Astrocyte (in vitro differentiated cells and primary cell): ENCODE measurements around the gene PLEKHG4B. TPM values are rescaled to one million over a fixed set of nuclear protein-coding genes. Genes with fewer than 3 reads are reported as not detected.
"Not testable (repeated sequence)": the region's sequence is repeated elsewhere in the genome, so short reads cannot be mapped to it uniquely, and the experiment has no call there.

Source experiments
- DNase-seq: peaks from one replicate; pipeline ENCODE4 v3.0.0-alpha.2; 2010; ENCODE audit warnings: low read depth
- FAIRE-seq: peaks from 2 replicates; lab custom pipeline; 2011; peaks lifted over from hg19 to GRCh38; lab: Jason Lieb, UNC
- H2AFZ ChIP-seq: 2 replicates; pipeline ENCODE4 v1.6.0; 2012; ENCODE audit warnings: low read depth, low read length, inconsistent platforms
- H3K27ac ChIP-seq: 2 replicates; pipeline ENCODE4 v1.5.1; 2011; ENCODE audit warnings: low read depth, low read length, inconsistent platforms
- H3K27me3 ChIP-seq: 2 replicates; pipeline ENCODE4 v1.6.0; 2011; ENCODE audit warnings: low read length, inconsistent platforms; ENCODE audit not compliant: insufficient read depth
- H3K36me3 ChIP-seq: 2 replicates; pipeline ENCODE4 v1.5.1; 2011; ENCODE audit warnings: low read length, inconsistent platforms; ENCODE audit not compliant: insufficient read depth
- H3K4me1 ChIP-seq: 2 replicates; pipeline ENCODE4 v1.5.1; 2011; ENCODE audit warnings: low read length, inconsistent platforms; ENCODE audit not compliant: insufficient read depth
- H3K4me2 ChIP-seq: 2 replicates; pipeline ENCODE4 v1.6.0; 2012; ENCODE audit warnings: low read length, inconsistent platforms
- H3K4me3 ChIP-seq: 2 replicates; pipeline ENCODE4 v1.5.1; 2011; ENCODE audit warnings: low read depth, mild to moderate bottlenecking, low read length, inconsistent platforms; ENCODE audit not compliant: insufficient read depth
- H3K79me2 ChIP-seq: 2 replicates; pipeline ENCODE4 v1.6.0; 2012; ENCODE audit warnings: mild to moderate bottlenecking, low read length, inconsistent platforms; ENCODE audit not compliant: insufficient read depth
- H3K9ac ChIP-seq: 2 replicates; pipeline ENCODE4 v1.6.0; 2012; ENCODE audit warnings: mild to moderate bottlenecking, low read length, inconsistent platforms
- H3K9me3 ChIP-seq: 2 replicates; pipeline ENCODE4 v1.5.1; 2012; ENCODE audit warnings: low read depth, mild to moderate bottlenecking, low read length, inconsistent platforms; ENCODE audit not compliant: insufficient read depth
- H4K20me1 ChIP-seq: 2 replicates; pipeline ENCODE4 v1.6.0; 2012; ENCODE audit warnings: low read length, inconsistent platforms; ENCODE audit not compliant: insufficient read depth
- H3K27ac Mint-ChIP-seq: one replicate; pipeline ENCODE4 v1.8.0; 2021; ENCODE audit warnings: mild to moderate bottlenecking, mixed read lengths; ENCODE audit not compliant: unreplicated experiment
- H3K27me3 Mint-ChIP-seq: one replicate; pipeline ENCODE4 v1.8.0; 2021; ENCODE audit warnings: low read depth, mixed read lengths; ENCODE audit not compliant: unreplicated experiment
- H3K36me3 Mint-ChIP-seq: one replicate; pipeline ENCODE4 v1.8.0; 2021; ENCODE audit warnings: low read depth, mixed read lengths; ENCODE audit not compliant: unreplicated experiment
- H3K4me1 Mint-ChIP-seq: one replicate; pipeline ENCODE4 v1.8.0; 2021; ENCODE audit warnings: low read depth, mixed read lengths; ENCODE audit not compliant: unreplicated experiment
- H3K4me3 Mint-ChIP-seq: one replicate; pipeline ENCODE4 v1.8.0; 2021; ENCODE audit warnings: mild to moderate bottlenecking, moderate library complexity, mixed read lengths; ENCODE audit not compliant: unreplicated experiment
- H3K9me3 Mint-ChIP-seq: one replicate; pipeline ENCODE4 v1.8.0; 2021; ENCODE audit warnings: mild to moderate bottlenecking, mixed read lengths; ENCODE audit not compliant: unreplicated experiment
- CTCF ChIP-seq: IDR thresholded peaks from 2 replicates; pipeline ENCODE4 v1.5.1; 2011; ENCODE audit warnings: low read depth, mild to moderate bottlenecking, inconsistent platforms, low read length, moderate library complexity; ENCODE audit not compliant: insufficient read depth
- EZH2 ChIP-seq: IDR thresholded peaks from 2 replicates; pipeline ENCODE4 v1.6.1; 2012; ENCODE audit warnings: mild to moderate bottlenecking, low read length, inconsistent platforms; ENCODE audit not compliant: insufficient read depth
- total RNA-seq: library from RNA; stranded (reverse); gene quantifications from 2 replicates; pipeline ENCODE4 v1.2.1, GENCODE V29; 2021

The PLEKHG4B gene
- total RNA-seq, 1 donor from 2014 or later = 8.1 TPM

DNA sequence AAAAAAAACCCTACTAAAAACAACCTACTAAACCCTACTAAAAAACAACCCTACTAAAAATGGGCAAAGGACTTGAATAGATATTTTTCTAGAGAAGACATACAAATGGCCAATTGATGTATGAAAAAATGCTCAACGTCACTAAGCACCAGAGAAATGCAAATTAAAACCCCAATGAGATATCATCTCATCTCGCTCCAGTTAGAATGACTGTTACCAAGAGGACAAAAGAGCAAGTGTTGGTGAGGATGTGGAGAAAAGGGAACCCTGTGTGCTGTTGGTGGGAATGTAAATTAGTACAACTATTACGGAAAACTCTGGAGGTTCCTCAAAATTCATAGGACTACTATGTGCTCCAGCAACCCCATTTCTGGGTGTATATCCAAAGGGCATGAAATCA, 136.9 kb downstream of the PLEKHG4B start:
- no peak overlapping the region for H3K4me3 Mint-ChIP-seq
- no peaks in the 10 kb centered on the region for H3K4me1 ChIP-seq
- no peaks in the 10 kb centered on the region for H3K9me3 Mint-ChIP-seq
- H3K79me2 ChIP-seq = peaks cover 21% of the 10 kb centered on the region
- no peak for DNase-seq
- H3K27ac Mint-ChIP-seq = no peak overlapping the region
- no peak overlapping the region for H2AFZ ChIP-seq
- no peak for TF ChIP-seq EZH2
- TF ChIP-seq CTCF = no peak
- no peak overlapping the region for H3K4me3 ChIP-seq
- FAIRE-seq = no peak
- H3K9ac ChIP-seq = no peak overlapping the region
- peaks cover 34% of the 10 kb centered on the region for H3K36me3 ChIP-seq
- no peaks in the 10 kb centered on the region for H3K4me1 Mint-ChIP-seq
- no peaks in the 10 kb centered on the region for H3K27me3 ChIP-seq
- H3K9me3 ChIP-seq = no peaks in the 10 kb centered on the region
- peaks cover 21% of the 10 kb centered on the region for H4K20me1 ChIP-seq
- no peaks in the 10 kb centered on the region for H3K27me3 Mint-ChIP-seq
- H3K4me2 ChIP-seq = no peak overlapping the region
- H3K36me3 Mint-ChIP-seq = peaks cover 25% of the 10 kb centered on the region
- H3K27ac ChIP-seq = no peak overlapping the region

- Histone ChIP-seq H3K4me2 (no peak overlapping the region), H3K9me3 (no peaks in the 10 kb centered on the region), H3K4me1 (no peaks in the 10 kb centered on the region), H3K27ac (no peak overlapping the region), H3K27me3 (no peaks in the 10 kb centered on the region), H3K36me3 (peaks cover 38% of the 10 kb centered on the region), H4K20me1 (peaks cover 4% of the 10 kb centered on the region), H3K9ac (no peak overlapping the region), H2AFZ (no peak overlapping the region), H3K4me3 (no peak overlapping the region), H3K79me2 (peaks cover 5% of the 10 kb centered on the region)
- DNase-seq (no peak), FAIRE-seq (no peak)
- Mint-ChIP-seq H3K36me3 (peaks cover 21% of the 10 kb centered on the region), H3K4me1 (no peaks in the 10 kb centered on the region), H3K27me3 (no peaks in the 10 kb centered on the region), H3K27ac (no peak overlapping the region), H3K4me3 (no peak overlapping the region), H3K9me3 (no peaks in the 10 kb centered on the region)
- TF ChIP-seq EZH2 = no peak
- no peak for TF ChIP-seq CTCF
Observed at GRCh38 chr5:230711-231110, 138.7 kb downstream of the PLEKHG4B start.

DNA sequence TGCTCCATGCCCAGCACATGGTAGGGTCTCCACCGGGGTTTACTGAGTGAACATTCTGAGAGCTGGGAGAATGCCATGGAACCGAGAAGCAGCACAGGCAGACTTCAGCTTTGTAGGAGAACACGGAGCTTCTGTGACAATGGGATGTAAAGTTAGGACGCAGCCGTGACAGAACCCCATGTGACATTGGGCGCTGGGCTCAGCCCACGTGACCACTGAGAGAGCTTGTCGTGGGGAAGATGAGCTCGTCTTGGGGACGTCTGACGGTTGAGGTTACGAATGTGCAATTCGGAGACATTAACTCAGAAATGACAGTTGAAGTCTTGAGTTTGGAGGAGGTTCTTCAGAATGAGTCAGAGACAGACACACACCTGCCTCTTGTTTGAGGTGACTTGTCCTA, 139.7 kb downstream of the PLEKHG4B start:
- Histone ChIP-seq H3K27me3 (no peaks in the 10 kb centered on the region), H2AFZ (no peak overlapping the region), H4K20me1 (no peaks in the 10 kb centered on the region), H3K4me2 (no peak overlapping the region), H3K79me2 (no peaks in the 10 kb centered on the region), H3K9ac (no peak overlapping the region), H3K4me3 (no peak overlapping the region), H3K27ac (no peak overlapping the region), H3K4me1 (no peaks in the 10 kb centered on the region), H3K9me3 (no peaks in the 10 kb centered on the region), H3K36me3 (peaks cover 34% of the 10 kb centered on the region)
- DNase-seq (no peak), FAIRE-seq (no peak)
- H3K4me3 Mint-ChIP-seq = no peak overlapping the region
- H3K36me3 Mint-ChIP-seq = peaks cover 18% of the 10 kb centered on the region
- TF ChIP-seq CTCF (no peak), EZH2 (no peak)
- H3K9me3 Mint-ChIP-seq = no peaks in the 10 kb centered on the region
- H3K27me3 Mint-ChIP-seq = no peaks in the 10 kb centered on the region
- no peaks in the 10 kb centered on the region for H3K4me1 Mint-ChIP-seq
- H3K27ac Mint-ChIP-seq = no peak overlapping the region

DNA sequence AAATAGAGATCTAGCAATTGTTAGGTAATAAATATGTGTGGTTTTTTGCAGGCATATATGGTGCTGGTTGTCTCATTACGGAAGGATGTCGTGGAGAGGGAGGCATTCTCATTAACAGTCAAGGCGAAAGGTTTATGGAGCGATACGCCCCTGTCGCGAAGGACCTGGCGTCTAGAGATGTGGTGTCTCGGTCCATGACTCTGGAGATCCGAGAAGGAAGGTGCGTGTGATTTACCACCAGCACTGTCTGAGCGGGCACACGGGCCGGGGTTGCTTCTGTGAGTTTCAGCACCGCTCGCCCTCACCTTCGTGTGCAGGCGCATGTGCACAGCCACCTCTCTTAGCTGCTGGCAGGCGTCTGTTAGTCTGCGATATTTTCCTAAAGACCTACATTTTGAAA, 141.5 kb downstream of the PLEKHG4B start:
- not testable (repeated sequence) for H3K4me2 ChIP-seq, H3K27me3 Mint-ChIP-seq, DNase-seq, H3K9ac ChIP-seq, H3K4me1 Mint-ChIP-seq, H3K4me3 Mint-ChIP-seq, H3K27ac ChIP-seq, H3K4me1 ChIP-seq, FAIRE-seq, H4K20me1 ChIP-seq, H3K79me2 ChIP-seq, H3K9me3 Mint-ChIP-seq, H3K9me3 ChIP-seq, H2AFZ ChIP-seq, H3K4me3 ChIP-seq, H3K27me3 ChIP-seq
- Mint-ChIP-seq H3K27ac (peak overlapping the region; percentile 1), H3K36me3 (peaks cover 16% of the 10 kb centered on the region)
- peaks cover 24% of the 10 kb centered on the region for H3K36me3 ChIP-seq
